Esophagus squamous epithelium (tissue), 4 donors: Measurements from ENCODE around the gene MBNL1.

Experiments
- CTCF ChIP-seq, 6 experiments: fragments of 450-650 bp in 4 of 6; fragments of 200-600 bp in 2 of 6; sonication (generic) in 2 of 6; IDR thresholded peaks; one replicate each; pipeline ENCODE4 v1.5.1; 2016 to 2019; ENCODE audit warnings: antibody characterized with exemption in 6 of 6, mild to moderate bottlenecking in 4 of 6, moderate library complexity in 4 of 6
- POLR2A ChIP-seq, 4 donors: fragments of 450-650 bp; IDR thresholded peaks; one replicate each; pipeline ENCODE4 v1.6.1; 2017; ENCODE audit warnings: antibody characterized with exemption in 4 of 4, mild to moderate bottlenecking in 4 of 4, moderate library complexity in 3 of 4

GRCh38 chr3:152426393-152426792, 157.7 kb downstream of the MBNL1 start:
- TF ChIP-seq CTCF (IDR thresholded peaks at IDR 0.05) (no peak), POLR2A (IDR thresholded peaks at IDR 0.05) (no peak)
